Spleen (tissue), 7 donors: ENCODE measurements around the gene RPS26.

ENCODE experiments used
- CTCF ChIP-seq, 11 experiments: fragments of 200-600 bp in 7 of 11; fragments of 450-650 bp in 4 of 11; sonication (generic) in 4 of 11; IDR thresholded peaks in 8 of 11; conservative IDR thresholded peaks in 3 of 11; 1 replicate in 7 of 11; 2 replicates in 4 of 11; pipeline versions ENCODE4 v1.4.0 to v1.8.0; 2016 to 2021; ENCODE audit warnings: antibody characterized with exemption in 11 of 11, inconsistent platforms in 4 of 11, mild to moderate bottlenecking in 1 of 11
- POLR2A ChIP-seq, 3 donors: fragments of 450-650 bp; IDR thresholded peaks; one replicate each; pipeline ENCODE4 v1.5.1; 2017; ENCODE audit warnings: antibody characterized with exemption in 3 of 3, mild to moderate bottlenecking in 1 of 3
- POLR2AphosphoS5 ChIP-seq, 3 donors: sonication (generic); formaldehyde crosslinking; IDR thresholded peaks; one replicate each; pipeline ENCODE4 v1.5.1; 2017; ENCODE audit warnings: antibody characterized with exemption in 3 of 3
- donor health status: DM: no; HTN: no; CAD: no; lungs with moderate emphysema.
- donor health status: DM: no; HTN: no; CAD: no.
- donor health status: DM: no; HTN: no; CAD: no.

- TF ChIP-seq POLR2AphosphoS5 (IDR thresholded peaks at IDR 0.05) (no peak), CTCF (IDR thresholded peaks at IDR 0.05 in 8 of 11, conservative IDR thresholded peaks at IDR 0.05 in 3 of 11) (no peak), POLR2A (IDR thresholded peaks at IDR 0.05) (no peak)
These were observed 1.1 kb downstream of the RPS26 start for GRCh38 chr12:56042843-56043242.
